GM23338 (cell line): Measurements from ENCODE around the gene DCUN1D2. TPM values are rescaled to one million over a fixed set of nuclear protein-coding genes. Genes with fewer than 3 reads are reported as not detected.

ENCODE experiments used
- ETS1 ChIP-seq: IDR thresholded peaks from 2 replicates; pipeline ENCODE4 v1.6.1; 2016; ENCODE audit warnings: antibody characterized with exemption
- EZH2phosphoT487 ChIP-seq: fragments of 200-600 bp; sonication (generic); IDR thresholded peaks from one replicate; pipeline ENCODE4 v1.8.1; 2018; ENCODE audit warnings: antibody characterized with exemption; ENCODE audit not compliant: unreplicated experiment
- JUNB ChIP-seq: IDR thresholded peaks from one replicate; pipeline ENCODE4 v1.6.1; 2016; ENCODE audit warnings: antibody characterized with exemption; ENCODE audit not compliant: unreplicated experiment
- POLR2AphosphoS5 ChIP-seq: IDR thresholded peaks from 2 replicates; pipeline ENCODE4 v1.6.1; 2016; ENCODE audit warnings: antibody characterized with exemption, low read depth
- REST ChIP-seq: IDR thresholded peaks from one replicate; pipeline ENCODE4 v1.6.1; 2018; ENCODE audit warnings: antibody characterized with exemption; ENCODE audit not compliant: unreplicated experiment
- ZNF462 ChIP-seq: fragments of 250-450 bp; sonication (Bioruptor Pico); IDR thresholded peaks from 2 replicates; pipeline ENCODE4 v1.5.0; 2020; ENCODE audit warnings: mild to moderate bottlenecking, moderate library complexity
- polyA plus RNA-seq: library from polyadenylated mRNA; unstranded; fragments of >200 nt; fragmentation: Nextera tagmentation; extraction: Ambion mirVana; gene quantifications from 2 replicates; pipeline ENCODE4 v1.2.1, GENCODE V29; 2016
- total RNA-seq: library from RNA; depleted of rRNA; stranded (reverse); fragments of >200 nt; shearing (Covaris generic); gene quantifications from 2 replicates; pipeline ENCODE4 v1.2.3, GENCODE V29; 2014

Gene DCUN1D2
- total and polyA plus RNA-seq, 2 experiments from 2014 or later, result 12.3 to 38.0 TPM

- no peak for TF ChIP-seq ZNF462
- no peak for TF ChIP-seq REST
- TF ChIP-seq EZH2phosphoT487, result no peak
- no peak for TF ChIP-seq POLR2AphosphoS5
- no peak for TF ChIP-seq ETS1
- TF ChIP-seq JUNB, result no peak
These were observed 48.7 kb upstream of the DCUN1D2 start (continued) for GRCh38 chr13:113539176-113539575.
